ENCODE data around the gene SLC10A6. TPM values are rescaled to one million over a fixed set of nuclear protein-coding genes. Genes with fewer than 3 reads are reported as not detected.
A peak's percentile ranks its signal among the peaks of the same experiment; 100 is the strongest.

The SLC10A6 gene
- total and polyA plus RNA-seq, 2 of the 13 experiments (the other 11 are each of a cell fraction or from before 2014, with no cell fraction given): not detected

GRCh38 chr4:86791126-86791525 lies 58.1 kb downstream of the SLC10A6 start (continued):
- no peak for TF ChIP-seq ZBTB46 (CRISPR knock-in tag; IDR thresholded peaks at IDR 0.05; ENCODE audit: borderline replicate concordance)
- TF ChIP-seq ZFX (CRISPR knock-in tag; IDR thresholded peaks at IDR 0.05; ENCODE audit: low read depth): peak; percentile 76
- TF ChIP-seq PHF20 (CRISPR knock-in tag; IDR thresholded peaks at IDR 0.05): no peak
- no peak for TF ChIP-seq ZNF678 (CRISPR knock-in tag; IDR thresholded peaks at IDR 0.05)
- TF ChIP-seq ZNF235 (CRISPR knock-in tag; IDR thresholded peaks at IDR 0.05; ENCODE audit: borderline replicate concordance): no peak
- TF ChIP-seq DR1 (CRISPR knock-in tag; IDR thresholded peaks at IDR 0.05): no peak
- TF ChIP-seq HES4 (CRISPR knock-in tag; IDR thresholded peaks at IDR 0.05; ENCODE audit: borderline replicate concordance): no peak
- no peak for TF ChIP-seq EEA1 (CRISPR knock-in tag; IDR thresholded peaks at IDR 0.05; ENCODE audit: borderline replicate concordance)
- TF ChIP-seq HMGXB4 (CRISPR knock-in tag; IDR thresholded peaks at IDR 0.05; ENCODE audit: borderline replicate concordance in 1 of 2, low read depth in 1 of 2): peak; percentile 58 to 74; a peak in 3 of 4 replicates
- TF ChIP-seq ZHX2 (IDR thresholded peaks at IDR 0.05; ENCODE audit: low read depth): no peak
- no peak for TF ChIP-seq ZHX2 (CRISPR knock-in tag; IDR thresholded peaks at IDR 0.05; ENCODE audit: borderline replicate concordance)
- no peak for TF ChIP-seq ZBTB37 (CRISPR knock-in tag; IDR thresholded peaks at IDR 0.05)
- 0 out of 2 replicates have a peak, but pooled peaks have one; percentile 30 for TF ChIP-seq ATF2 (CRISPR knock-in tag; IDR thresholded peaks at IDR 0.05)
- TF ChIP-seq TEF (CRISPR knock-in tag; IDR thresholded peaks at IDR 0.05): no peak
- TF ChIP-seq AGO2 (optimal IDR thresholded peaks at IDR 0.05; ENCODE audit: low read depth, low read length): no peak
- no peak for TF ChIP-seq MIXL1 (CRISPR knock-in tag; IDR thresholded peaks at IDR 0.05)
